ENCODE measurements around the gene BAG2.

Gene BAG2

DNA sequence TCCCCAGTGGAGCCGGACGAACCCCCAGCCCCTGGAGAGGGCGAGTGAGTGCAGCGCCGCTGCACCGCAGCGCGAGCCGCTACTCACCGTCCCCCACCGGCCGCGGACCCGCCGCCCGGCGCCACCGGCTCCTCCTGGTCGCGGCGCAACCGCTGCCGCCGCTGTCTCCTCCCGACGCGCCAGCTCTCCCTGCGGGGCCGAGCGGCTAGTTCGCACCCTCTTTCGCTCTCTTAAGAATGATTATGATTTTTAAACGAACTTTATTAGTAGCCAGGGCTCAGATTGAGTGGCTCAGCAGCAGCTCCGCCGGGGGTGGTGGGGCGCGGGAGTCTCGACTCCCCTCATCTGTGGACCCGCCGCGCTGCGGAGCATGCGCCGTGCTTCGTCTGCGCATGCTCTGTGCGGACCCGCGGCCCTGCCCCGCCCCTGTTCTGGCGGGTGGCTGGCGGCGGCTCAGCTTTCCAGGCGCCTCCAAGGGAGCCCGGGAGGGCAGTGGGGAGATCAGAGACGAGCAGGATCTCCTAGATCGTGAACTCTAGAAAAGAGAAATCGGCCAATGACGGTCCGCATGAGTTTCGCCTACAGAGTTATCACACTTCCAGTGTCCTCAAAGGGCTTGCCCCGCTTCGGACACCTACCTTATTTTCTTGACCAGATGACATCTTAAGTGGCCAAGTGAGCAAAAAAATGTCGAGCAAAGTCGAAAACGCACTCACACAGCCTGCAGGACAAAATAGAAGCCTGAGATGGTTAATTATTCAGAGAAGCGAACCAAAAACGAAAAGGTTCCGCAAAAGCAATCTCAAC, 50.0 kb downstream of the BAG2 start, which contains the start of gene RAB23:
RAB23 (minus strand) TSS at position 372 of the 807 bp plus-strand sequence. CDS start 11,927 bp downstream, outside the sequence.
- DNase-seq (ENCODE audit: low spot score): peak; percentile 91

DNA sequence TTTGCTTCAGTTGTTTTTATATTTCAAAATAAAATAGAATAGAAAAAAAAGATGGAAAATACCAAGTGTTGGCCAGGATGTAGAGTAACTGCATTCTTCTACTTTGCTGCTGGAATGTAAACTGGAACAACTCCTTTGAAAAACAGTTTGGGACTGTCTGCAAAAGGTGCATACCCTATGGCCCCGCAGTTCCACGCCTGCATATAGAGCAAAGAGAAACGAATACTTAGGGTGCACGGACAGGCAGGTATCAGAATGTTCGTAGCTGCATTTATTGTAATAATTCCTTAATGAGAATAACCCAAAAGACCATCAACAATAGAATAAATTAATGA, 50.6 kb downstream of the BAG2 start:
- no peak for DNase-seq (ENCODE audit: low spot score)

DNA sequence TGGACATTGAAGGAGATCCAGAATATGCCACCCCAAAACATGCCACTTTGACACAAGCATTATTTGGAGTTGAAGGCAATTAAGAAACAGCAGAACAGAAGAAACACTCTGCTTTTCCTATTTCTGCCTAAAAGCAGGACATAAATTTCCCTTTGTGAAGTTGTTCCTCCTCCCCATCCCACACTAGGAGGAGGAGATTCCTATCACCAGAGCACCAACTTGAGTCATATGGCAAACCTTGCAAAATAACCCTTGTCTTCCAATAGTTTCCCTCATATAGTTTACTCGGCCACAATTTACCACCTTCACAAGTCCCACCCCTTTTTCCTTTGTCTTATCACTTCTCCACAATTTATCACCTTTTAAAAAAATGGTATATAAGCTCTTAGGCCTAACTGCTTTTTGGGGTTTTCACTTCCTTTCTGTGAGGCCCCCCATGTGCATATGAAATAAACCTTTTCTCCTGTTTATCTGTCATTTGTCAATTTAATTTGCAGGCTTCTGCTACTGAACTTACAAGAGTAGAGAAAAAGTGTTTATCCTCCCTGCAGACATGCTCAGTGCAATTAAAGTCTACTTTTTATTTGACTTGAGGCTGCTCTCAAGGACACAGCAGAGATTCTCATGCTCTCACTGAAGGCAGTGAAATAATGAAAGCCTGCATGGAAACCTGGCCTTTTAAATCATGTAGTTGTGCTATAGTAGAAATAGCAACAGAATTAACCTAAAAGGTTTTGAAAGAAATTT, 52.8 kb downstream of the BAG2 start:
- no peak for DNase-seq (ENCODE audit: low spot score)

DNA sequence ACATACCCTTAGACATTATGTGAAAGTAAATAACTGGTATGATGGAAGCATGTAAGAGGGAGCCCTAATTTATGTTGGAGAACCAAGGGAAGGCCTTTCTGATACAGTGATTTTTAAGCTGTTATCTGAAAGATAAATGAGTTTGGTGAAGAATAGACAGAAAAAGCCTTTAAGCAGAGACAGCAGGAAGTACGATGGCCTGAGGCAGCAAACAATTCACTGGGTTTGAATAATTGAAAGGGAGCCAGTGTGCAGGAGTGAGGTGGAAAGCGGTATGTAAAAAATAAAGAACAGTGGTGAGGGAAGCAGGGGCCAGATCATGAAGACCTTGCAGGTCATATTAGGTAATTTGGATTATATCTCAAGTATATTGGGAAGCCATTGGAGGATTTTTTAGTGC, 54.1 kb downstream of the BAG2 start:
- no peak for DNase-seq (ENCODE audit: low spot score)
